Measurements from ENCODE around the gene RAMP3.
"Not testable (repeated sequence)": the region's sequence is repeated elsewhere in the genome, so short reads cannot be mapped to it uniquely, and the experiment has no call there.

RAMP3 gene

DNA sequence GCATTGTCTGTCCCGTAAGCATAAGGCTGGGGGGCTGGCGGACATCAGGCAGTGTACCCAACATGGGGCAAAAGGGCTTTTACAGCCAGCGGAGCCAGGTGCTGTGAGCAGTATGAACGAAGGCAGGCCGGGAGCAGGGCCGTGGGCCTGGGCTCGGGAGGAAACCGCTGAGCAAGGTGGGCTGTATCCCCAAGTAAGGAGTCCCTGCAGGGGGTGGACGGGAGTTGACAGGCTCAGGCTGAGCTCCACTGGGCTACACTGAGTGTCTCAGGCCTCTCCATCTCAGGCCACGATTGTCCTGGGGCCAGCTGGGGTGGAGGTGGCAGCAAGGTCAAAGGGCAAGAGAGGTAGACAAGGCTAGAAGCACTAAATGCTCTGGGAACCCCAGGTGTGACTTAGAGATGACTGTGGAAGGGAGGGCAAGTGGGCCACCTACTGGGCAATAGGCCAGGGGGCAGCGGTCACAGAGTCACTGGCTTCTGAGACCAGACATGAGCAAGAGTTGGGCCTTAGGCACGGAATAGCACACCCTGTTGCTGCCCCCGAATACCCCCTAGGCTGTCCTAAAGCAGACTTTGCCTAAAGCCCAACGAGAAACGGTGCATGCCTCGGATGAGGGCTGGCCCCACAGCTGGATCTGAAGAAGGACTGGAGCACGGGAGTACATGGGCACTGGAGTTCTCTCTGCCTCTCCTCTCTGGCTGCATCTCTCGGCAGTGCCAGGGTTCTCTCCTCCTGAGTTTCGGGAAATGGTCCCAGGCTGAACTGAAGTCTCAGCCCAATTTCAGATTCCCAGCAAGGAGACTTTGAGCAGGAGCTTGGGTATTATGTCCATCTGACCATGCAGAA, 10.8 kb upstream of the RAMP3 start:
- H3K4me1 Mint-ChIP-seq = no peaks in the 10 kb centered on the region
- no peak overlapping the region for H3K4me3 Mint-ChIP-seq
- DNase-seq = no peak
- H3K9me3 Mint-ChIP-seq = no peaks in the 10 kb centered on the region
- peaks cover 29% of the 10 kb centered on the region for H3K27me3 Mint-ChIP-seq
- no peak overlapping the region for H3K27ac Mint-ChIP-seq
- peak; percentile 47 for ATAC-seq

DNA sequence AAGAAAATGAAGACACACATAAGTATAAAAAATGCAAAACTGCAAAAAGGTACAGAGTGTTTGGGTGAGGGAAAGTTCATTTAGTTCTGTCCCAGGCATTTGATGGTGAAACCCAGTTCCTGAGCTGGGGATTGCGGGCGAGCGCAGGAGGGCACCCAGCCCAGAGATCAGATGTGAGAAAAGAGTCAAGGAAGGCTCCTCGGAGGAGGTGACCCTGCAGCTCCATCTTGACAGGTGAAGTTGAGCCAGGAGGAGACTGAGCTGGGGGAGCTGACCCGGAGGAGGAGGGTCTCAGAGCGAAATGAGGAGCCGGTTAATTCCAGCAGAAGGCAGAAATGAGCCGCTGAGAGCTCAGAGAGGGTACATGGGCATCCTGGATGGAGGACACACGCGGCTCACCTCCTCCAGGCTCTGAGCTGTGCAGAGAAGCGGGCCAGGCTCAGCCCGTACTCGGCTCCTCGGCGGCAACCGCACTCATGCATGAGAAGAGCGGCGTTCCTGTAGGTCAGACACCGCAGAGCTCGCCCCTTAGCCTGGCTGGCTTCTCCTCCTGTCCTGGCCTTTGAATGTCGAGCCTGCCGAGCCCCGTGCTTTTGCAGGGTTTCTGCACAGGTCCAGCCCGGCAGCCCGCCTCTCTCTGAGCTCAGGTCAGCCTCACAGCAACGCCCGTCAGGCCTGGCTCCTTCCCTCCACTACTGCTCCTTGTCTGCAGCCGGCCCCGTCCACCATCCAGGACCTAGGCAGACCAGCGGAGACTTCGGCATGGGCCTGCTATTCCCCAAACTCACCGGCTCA, 9.5 kb upstream of the RAMP3 start:
- peaks cover 29% of the 10 kb centered on the region for H3K27me3 Mint-ChIP-seq
- no peaks in the 10 kb centered on the region for H3K4me1 Mint-ChIP-seq
- peak overlapping the region in 1 of 2 donors; percentile 14 for H3K27ac Mint-ChIP-seq
- no peak overlapping the region for H3K4me3 Mint-ChIP-seq
- DNase-seq (no peak), ATAC-seq (no peak)
- H3K9me3 Mint-ChIP-seq = no peaks in the 10 kb centered on the region

DNA sequence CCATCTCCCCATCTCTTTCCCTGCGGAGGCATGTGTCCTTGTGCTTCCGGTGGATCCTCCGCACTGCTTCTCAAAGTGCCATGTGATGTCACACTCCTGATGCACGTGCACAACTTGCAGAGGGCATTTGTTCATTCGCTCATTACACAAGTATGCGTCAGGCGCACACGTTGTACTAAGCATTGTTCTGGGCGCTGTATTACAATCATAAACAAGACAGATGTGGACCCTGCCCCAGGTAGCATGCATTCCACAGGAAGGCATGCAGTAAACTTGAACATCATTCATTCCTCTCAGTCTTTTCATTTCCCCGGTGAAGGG, 9.0 kb upstream of the RAMP3 start:
- H3K9me3 Mint-ChIP-seq = no peaks in the 10 kb centered on the region
- no peaks in the 10 kb centered on the region for H3K4me1 Mint-ChIP-seq
- no peak overlapping the region for H3K27ac Mint-ChIP-seq
- H3K27me3 Mint-ChIP-seq = peaks cover 27% of the 10 kb centered on the region
- no peak for ATAC-seq
- no peak overlapping the region for H3K4me3 Mint-ChIP-seq
- no peak for DNase-seq

DNA sequence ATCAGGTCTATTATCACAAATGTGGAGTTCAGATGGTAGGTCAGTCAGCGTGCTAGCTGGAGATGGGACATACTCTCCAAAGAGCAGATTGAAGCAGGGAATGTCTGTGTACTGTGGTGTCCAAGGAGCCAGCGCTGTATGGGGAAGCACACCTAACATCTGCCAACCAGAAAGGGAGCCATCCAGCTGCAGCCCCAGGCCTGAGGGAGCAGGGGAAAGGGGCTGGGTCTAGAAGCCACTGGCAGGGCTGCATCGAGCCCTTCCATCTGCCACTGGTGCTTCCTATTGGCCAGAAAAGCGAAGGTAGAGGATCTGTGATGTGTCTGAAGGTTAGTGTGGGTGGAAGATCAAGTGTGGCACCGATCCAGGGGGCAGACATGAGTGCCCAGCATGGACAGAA, 8.0 kb upstream of the RAMP3 start:
- Mint-ChIP-seq H3K27ac (peak overlapping the region; percentile 24 to 61), H3K27me3 (peaks cover 20% of the 10 kb centered on the region), H3K4me3 (no peak overlapping the region), H3K4me1 (no peaks in the 10 kb centered on the region), H3K9me3 (no peaks in the 10 kb centered on the region)
- ATAC-seq (no peak), DNase-seq (no peak)

DNA sequence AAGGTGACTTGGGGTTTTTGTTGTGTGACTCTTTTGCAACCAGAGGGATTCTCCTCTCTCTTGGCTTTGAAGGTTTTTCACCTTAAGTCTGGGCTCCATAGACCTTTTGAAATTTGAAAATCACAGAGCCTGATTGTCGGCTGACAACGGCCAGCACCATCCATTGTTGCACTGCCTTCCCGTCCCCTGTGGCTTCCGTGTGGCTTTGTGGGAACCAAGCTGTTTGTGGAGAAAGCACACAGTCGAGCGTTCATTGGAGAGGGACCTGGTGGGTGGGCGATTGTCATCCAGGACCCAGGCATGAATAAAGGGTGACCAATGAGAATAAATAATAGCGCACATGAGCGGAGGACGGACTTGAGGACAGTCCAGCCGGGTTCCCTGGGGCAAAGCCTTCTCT, 7.4 kb upstream of the RAMP3 start:
- DNase-seq = no peak
- no peak overlapping the region for H3K4me3 Mint-ChIP-seq
- no peak overlapping the region for H3K27ac Mint-ChIP-seq
- H3K27me3 Mint-ChIP-seq = peaks cover 20% of the 10 kb centered on the region
- no peaks in the 10 kb centered on the region for H3K9me3 Mint-ChIP-seq
- no peak for ATAC-seq
- no peaks in the 10 kb centered on the region for H3K4me1 Mint-ChIP-seq

DNA sequence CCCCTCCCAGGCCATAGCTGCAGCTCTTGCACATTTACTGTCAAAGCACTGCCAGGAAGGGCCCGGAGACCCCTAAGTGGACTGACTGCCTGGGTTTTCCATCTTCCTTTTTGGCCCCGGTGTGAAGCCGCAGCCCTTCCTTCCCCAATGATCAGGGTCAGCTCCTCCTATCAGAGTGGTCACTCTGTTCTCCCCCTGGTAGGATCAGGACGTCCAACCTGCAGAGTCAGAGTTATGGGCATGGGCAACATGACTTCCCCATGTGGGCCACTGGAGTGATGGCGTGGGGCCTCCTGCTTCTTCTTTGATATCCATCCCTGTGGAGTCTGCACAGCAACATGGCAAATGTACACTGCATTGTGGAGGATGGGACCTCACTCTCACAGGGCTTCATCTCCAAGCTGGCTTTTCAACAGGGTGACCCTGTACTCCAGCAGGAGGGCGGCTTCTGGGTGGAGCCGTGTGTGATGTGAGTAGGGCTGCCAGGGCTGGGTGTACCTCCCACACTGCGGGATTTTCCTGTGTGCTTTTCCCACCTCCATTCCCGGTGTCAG, 6.4 kb upstream of the RAMP3 start:
- no peak for ATAC-seq
- Mint-ChIP-seq H3K4me3 (no peak overlapping the region), H3K9me3 (no peaks in the 10 kb centered on the region), H3K27me3 (peaks cover 20% of the 10 kb centered on the region), H3K27ac (no peak overlapping the region), H3K4me1 (no peaks in the 10 kb centered on the region)
- DNase-seq = no peak

DNA sequence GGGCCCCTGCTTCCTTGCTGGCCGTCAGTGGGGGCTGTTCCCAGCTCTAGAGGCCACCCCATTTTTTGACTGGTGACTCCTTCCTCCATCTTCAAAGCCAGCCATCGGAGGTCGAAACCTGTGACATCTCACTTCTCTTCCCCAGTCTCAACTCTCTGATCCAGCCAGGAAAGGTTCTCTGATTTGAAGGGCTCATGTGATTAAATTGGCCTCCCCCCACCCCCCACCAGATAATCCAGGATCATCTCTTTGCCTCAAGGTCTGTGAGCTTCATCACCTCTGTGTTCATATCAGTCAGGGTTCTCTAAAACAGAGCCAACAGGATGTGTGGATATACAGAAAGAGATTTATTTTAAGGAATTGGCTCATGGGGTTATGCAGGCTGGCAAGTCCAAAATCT, 5.6 kb upstream of the RAMP3 start:
- H3K4me3 Mint-ChIP-seq = no peak overlapping the region
- DNase-seq (no peak), ATAC-seq (no peak)
- H3K27ac Mint-ChIP-seq = no peak overlapping the region
- H3K27me3 Mint-ChIP-seq = peaks cover 20% of the 10 kb centered on the region
- H3K4me1 Mint-ChIP-seq = no peaks in the 10 kb centered on the region
- H3K9me3 Mint-ChIP-seq = no peaks in the 10 kb centered on the region

DNA sequence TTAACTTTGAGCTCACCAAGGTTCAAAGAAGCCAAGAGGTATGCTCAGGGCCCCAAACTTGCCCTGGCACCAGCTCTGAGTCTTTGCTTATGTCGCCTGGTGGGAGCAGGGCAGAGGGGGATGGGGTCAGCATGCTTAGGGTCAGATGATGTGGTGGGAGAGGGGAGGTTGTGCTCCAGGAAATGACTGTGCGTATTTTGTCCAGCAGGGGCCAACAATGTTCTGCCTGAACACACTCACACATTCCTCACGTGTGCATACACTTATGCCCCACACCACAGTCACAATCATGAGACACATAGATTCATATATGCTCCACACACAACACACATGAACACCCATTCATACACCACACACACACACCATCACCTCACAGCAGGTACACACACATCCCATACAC, 4.4 kb upstream of the RAMP3 start:
- ATAC-seq (no peak), DNase-seq (no peak)
- Mint-ChIP-seq H3K27me3 (peaks cover 21% of the 10 kb centered on the region), H3K9me3 (no peaks in the 10 kb centered on the region), H3K4me3 (no peak overlapping the region), H3K27ac (no peak overlapping the region), H3K4me1 (no peaks in the 10 kb centered on the region)

DNA sequence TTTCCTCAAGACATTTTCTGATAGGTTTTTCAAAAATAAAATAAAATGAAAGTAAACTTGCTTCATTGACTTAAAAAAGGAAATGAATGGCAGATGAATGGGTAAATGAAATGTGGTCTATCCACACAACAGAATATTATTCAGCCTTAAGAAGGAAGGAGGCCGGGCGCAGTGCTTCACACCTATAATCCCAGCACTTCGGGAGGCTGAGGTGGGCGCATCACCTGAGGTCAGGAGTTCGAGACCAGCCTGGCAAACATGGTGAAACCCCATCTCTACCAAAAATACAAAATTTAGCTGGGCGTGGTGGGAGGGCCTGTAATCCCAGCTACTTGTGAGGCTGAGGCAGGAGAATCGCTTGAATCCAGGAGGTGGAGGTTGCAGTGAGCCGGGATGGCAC, 3.7 kb upstream of the RAMP3 start:
- not testable (repeated sequence) for H3K4me3 Mint-ChIP-seq, ATAC-seq, DNase-seq, H3K27ac Mint-ChIP-seq, H3K4me1 Mint-ChIP-seq, H3K9me3 Mint-ChIP-seq
- peaks cover 22% of the 10 kb centered on the region for H3K27me3 Mint-ChIP-seq

DNA sequence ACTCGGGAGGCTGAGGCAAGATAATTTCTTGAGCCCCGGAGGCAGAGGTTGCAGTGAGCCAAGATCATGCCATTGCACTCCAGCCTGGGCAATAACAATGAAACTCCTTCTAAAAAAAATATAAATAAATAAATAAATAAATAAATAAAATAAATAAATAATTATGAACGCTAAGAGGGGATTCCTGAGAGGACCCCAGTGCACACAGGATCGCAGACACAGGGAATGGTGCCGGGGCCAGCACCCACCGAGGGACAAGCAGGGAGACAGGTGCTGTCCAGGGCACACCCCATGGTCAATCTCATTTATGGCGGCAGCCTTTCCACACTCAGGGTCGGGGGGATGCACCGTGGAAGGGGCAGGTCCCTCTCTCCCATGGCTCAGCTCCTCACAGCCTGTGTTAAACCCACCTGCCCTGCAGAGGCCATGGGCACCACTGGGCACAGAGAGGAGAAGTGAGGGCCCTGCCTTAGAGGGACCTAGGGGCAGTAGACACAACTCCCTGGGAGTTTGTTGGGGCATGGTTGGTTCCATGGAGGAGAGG, 2.2 kb upstream of the RAMP3 start:
- no peak overlapping the region for H3K4me3 Mint-ChIP-seq
- H3K27ac Mint-ChIP-seq = no peak overlapping the region
- DNase-seq = no peak
- peaks cover 29% of the 10 kb centered on the region for H3K27me3 Mint-ChIP-seq
- no peaks in the 10 kb centered on the region for H3K9me3 Mint-ChIP-seq
- peak; percentile 19 for ATAC-seq
- H3K4me1 Mint-ChIP-seq = no peaks in the 10 kb centered on the region

DNA sequence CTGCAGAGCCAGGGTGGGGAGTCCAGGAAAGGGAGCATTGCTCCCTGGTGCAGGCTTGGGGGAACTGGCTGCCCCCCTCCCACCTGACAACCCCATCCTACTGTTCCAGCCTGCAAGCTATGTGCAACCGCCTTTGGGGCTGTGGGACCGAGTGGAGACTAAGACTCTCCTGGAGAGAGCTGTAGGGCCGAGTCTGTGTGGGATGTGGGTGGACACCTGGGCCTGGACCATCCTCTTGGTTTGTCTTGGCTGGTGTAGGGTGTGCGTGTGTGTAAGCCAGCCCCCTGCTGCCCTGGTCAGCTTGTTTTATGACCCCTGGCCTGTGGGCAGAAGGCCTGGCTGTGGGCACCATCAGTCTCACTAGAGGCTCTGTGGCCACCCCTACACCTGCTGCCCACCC, 1.6 kb upstream of the RAMP3 start:
- no peak overlapping the region for H3K4me3 Mint-ChIP-seq
- peaks cover 2% of the 10 kb centered on the region for H3K4me1 Mint-ChIP-seq
- no peaks in the 10 kb centered on the region for H3K9me3 Mint-ChIP-seq
- no peak overlapping the region for H3K27ac Mint-ChIP-seq
- ATAC-seq (peak; percentile 13), DNase-seq (no peak)
- H3K27me3 Mint-ChIP-seq = peaks cover 29% of the 10 kb centered on the region

DNA sequence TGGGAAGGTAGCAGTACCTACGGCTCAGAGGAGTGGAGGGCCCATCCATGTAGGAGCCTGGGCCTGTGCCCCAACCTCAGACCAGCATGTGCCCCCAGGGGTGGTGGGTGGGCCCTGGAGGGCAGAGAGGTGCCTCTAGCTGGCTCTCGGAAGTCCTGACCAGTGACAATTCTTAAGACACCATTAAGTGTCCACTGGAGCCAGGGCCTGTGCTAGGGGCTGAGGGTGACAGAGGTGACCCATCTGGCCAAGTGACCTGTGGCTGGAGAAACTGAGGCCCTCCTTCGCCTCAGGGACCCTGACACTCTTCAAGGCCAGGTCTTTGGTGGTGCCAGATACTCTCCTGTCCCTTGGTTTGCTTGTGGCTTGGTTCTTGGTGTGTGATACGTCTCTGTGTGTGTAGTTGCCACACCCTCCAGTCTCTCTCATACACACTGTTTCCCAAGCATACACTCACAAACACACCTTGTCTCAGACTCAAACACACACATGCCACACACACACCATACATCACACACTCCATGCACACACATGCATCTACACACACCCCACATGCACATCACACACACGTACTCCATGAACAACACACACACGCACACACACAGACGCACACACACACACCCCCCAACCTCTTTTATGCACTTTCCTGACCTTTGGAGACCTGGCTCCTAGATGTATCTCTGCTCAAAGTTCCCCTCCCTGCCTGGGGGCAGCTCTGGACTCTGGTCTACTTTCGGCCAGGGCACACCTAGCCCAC, 897 bp upstream of the RAMP3 start:
- no peaks in the 10 kb centered on the region for H3K9me3 Mint-ChIP-seq
- ATAC-seq = no peak
- H3K4me3 Mint-ChIP-seq = no peak overlapping the region
- no peak for DNase-seq
- H3K27ac Mint-ChIP-seq = peak overlapping the region in 1 of 2 donors; percentile 5
- H3K4me1 Mint-ChIP-seq = peaks cover 7% of the 10 kb centered on the region
- peaks cover 29% of the 10 kb centered on the region for H3K27me3 Mint-ChIP-seq

DNA sequence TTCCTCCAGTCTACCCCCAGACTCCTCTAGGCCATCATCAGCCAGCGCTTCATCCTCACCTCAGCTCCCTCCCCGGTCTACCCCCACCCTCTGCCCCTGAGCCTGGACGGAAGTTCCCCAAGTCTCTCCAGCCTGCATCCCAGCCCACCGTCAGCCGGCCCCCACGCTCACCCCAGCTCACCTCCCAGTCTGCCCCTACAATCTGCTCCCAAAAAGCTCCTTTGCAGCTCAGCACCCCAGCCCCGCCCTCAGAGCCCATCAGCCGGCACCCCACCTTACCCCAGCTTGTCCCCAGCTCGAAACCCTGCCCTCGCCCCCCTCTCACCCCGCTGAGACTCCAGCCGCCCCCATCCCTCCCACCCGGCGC, 322 bp upstream of the RAMP3 start:
- Mint-ChIP-seq H3K4me3 (no peak overlapping the region), H3K27me3 (peaks cover 29% of the 10 kb centered on the region)

DNA sequence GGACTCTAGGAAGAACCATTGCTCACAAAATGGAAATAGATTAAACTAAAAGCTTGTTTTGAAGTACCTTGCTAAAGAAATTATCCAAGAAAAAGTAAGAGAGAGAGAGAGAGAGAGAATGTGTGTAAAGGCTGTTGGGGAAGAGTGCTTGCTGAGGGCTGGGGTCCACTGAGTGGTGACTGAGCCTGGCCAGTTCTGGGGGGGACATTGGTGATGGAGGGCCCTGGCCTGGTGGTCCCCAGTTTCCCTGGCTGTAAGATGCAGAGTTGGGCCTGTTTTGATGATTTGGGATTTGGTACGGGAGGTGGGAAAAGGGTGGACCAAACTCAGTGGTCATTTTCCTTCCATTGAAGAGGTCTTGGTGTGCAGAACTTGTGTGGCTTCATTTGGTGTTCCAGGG, 880 bp downstream of the RAMP3 start:
- Mint-ChIP-seq H3K4me1 (peaks cover 7% of the 10 kb centered on the region), H3K27ac (peak overlapping the region in 1 of 2 donors; percentile 22), H3K9me3 (peaks cover 0 to 4% of the 10 kb centered on the region in 2 donors), H3K4me3 (no peak overlapping the region), H3K27me3 (peaks cover 29% of the 10 kb centered on the region)
- DNase-seq (no peak), ATAC-seq (no peak)

More for the DNA sequence above, 322 bp upstream of the RAMP3 start:
- H3K4me1 Mint-ChIP-seq = peaks cover 7% of the 10 kb centered on the region
- no peaks in the 10 kb centered on the region for H3K9me3 Mint-ChIP-seq
- peak overlapping the region in 1 of 2 donors; percentile 5 for H3K27ac Mint-ChIP-seq
- DNase-seq = no peak
- ATAC-seq = peak; percentile 2

DNA sequence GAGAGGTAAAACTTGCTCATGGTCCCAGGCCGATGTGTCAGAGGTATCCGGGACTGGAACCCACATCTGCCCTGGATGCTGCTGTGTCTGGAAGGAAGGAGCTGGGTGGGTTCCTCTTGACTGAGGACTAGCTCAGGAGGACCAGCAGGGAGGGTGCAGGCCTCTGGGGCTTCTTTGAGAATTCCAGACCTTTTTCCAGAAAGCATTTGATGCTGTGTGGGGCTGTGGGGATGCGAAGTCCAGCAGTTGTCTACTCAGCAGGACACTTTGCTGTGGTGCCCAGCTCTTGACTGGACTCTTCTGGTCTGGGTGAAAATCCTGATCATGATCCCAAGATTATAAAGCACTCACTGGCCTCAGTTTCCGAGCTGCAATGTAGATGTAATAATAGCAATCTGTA, 1.7 kb downstream of the RAMP3 start:
- no peak overlapping the region for H3K4me3 Mint-ChIP-seq
- peaks cover 29% of the 10 kb centered on the region for H3K27me3 Mint-ChIP-seq
- no peak for ATAC-seq
- DNase-seq = no peak
- peaks cover 7% of the 10 kb centered on the region for H3K4me1 Mint-ChIP-seq
- H3K9me3 Mint-ChIP-seq = peaks cover 0 to 13% of the 10 kb centered on the region in 2 donors
- no peak overlapping the region for H3K27ac Mint-ChIP-seq
